ENCODE results near the gene NOC2L. TPM values are rescaled to one million over a fixed set of nuclear protein-coding genes. Genes with fewer than 3 reads are reported as not detected.
"Not testable (repeated sequence)": the region's sequence is repeated elsewhere in the genome, so short reads cannot be mapped to it uniquely, and the experiment has no call there.

The NOC2L gene
- total RNA-seq, 2 donors from 2014 or later = 72.7 to 90.0 TPM

GRCh38 chr1:959731-960362 is 791 bp upstream of the NOC2L start:
- Mint-ChIP-seq H3K9me3 (no peaks in the 10 kb centered on the region), H3K4me1 (ENCODE audit: low read depth) (peaks cover 16% of the 10 kb centered on the region), H3K36me3 (ENCODE audit: insufficient read depth in 2 of 2) (peaks cover 4 to 9% of the 10 kb centered on the region in 2 donors), H3K4me3 (peak overlapping the region; percentile 86 to 98), H3K27ac (no peak overlapping the region), H3K27me3 (ENCODE audit: low read depth) (no peaks in the 10 kb centered on the region)
- no peak for DNase-seq
- peak; percentile 21 to 26 for ATAC-seq (replicated peaks in 1 of 2)

- Mint-ChIP-seq H3K4me1 (ENCODE audit: low read depth) (peaks cover 16% of the 10 kb centered on the region), H3K27me3 (ENCODE audit: low read depth) (no peaks in the 10 kb centered on the region), H3K36me3 (ENCODE audit: insufficient read depth in 2 of 2) (peaks cover 4 to 13% of the 10 kb centered on the region in 2 donors), H3K4me3 (no peak overlapping the region), H3K27ac (no peak overlapping the region), H3K9me3 (no peaks in the 10 kb centered on the region)
- ATAC-seq (replicated peaks in 1 of 2) = no peak
- no peak for DNase-seq
Measured at GRCh38 chr1:956636-957035, 2.4 kb downstream of the NOC2L start.

GRCh38 chr1:955474-955873 is 3.6 kb downstream of the NOC2L start:
- Mint-ChIP-seq H3K36me3 (ENCODE audit: insufficient read depth in 2 of 2) (peaks cover 6 to 22% of the 10 kb centered on the region in 2 donors), H3K27me3 (ENCODE audit: low read depth) (no peaks in the 10 kb centered on the region), H3K9me3 (no peaks in the 10 kb centered on the region), H3K27ac (no peak overlapping the region), H3K4me1 (ENCODE audit: low read depth) (peaks cover 16% of the 10 kb centered on the region), H3K4me3 (no peak overlapping the region)
- ATAC-seq (replicated peaks in 1 of 2) (no peak), DNase-seq (no peak)

- ATAC-seq (replicated peaks in 1 of 2) (no peak), DNase-seq (no peak)
- Mint-ChIP-seq H3K27me3 (ENCODE audit: low read depth) (no peaks in the 10 kb centered on the region), H3K36me3 (ENCODE audit: insufficient read depth in 2 of 2) (peaks cover 10 to 22% of the 10 kb centered on the region in 2 donors), H3K4me3 (no peak overlapping the region), H3K4me1 (ENCODE audit: low read depth) (peaks cover 16% of the 10 kb centered on the region), H3K9me3 (no peaks in the 10 kb centered on the region), H3K27ac (no peak overlapping the region)
Measured at GRCh38 chr1:954927-955326, 4.1 kb downstream of the NOC2L start.

GRCh38 chr1:953524-954320 is 5.3 kb downstream of the NOC2L start:
- H3K27me3 Mint-ChIP-seq (ENCODE audit: low read depth) = no peaks in the 10 kb centered on the region
- H3K36me3 Mint-ChIP-seq (ENCODE audit: insufficient read depth in 2 of 2) = peaks cover 10 to 22% of the 10 kb centered on the region in 2 donors
- H3K4me1 Mint-ChIP-seq (ENCODE audit: low read depth) = peaks cover 16% of the 10 kb centered on the region
- no peak for ATAC-seq (replicated peaks in 1 of 2)
- no peaks in the 10 kb centered on the region for H3K9me3 Mint-ChIP-seq
- H3K4me3 Mint-ChIP-seq = no peak overlapping the region
- no peak for DNase-seq
- no peak overlapping the region for H3K27ac Mint-ChIP-seq

GRCh38 chr1:952603-953002 is 6.5 kb downstream of the NOC2L start:
- Mint-ChIP-seq H3K27me3 (ENCODE audit: low read depth) (no peaks in the 10 kb centered on the region), H3K4me3 (no peak overlapping the region), H3K27ac (no peak overlapping the region), H3K36me3 (ENCODE audit: insufficient read depth in 2 of 2) (peaks cover 8 to 21% of the 10 kb centered on the region in 2 donors), H3K9me3 (no peaks in the 10 kb centered on the region), H3K4me1 (ENCODE audit: low read depth) (peaks cover 5% of the 10 kb centered on the region)
- DNase-seq = no peak
- ATAC-seq (replicated peaks in 1 of 2) = no peak

- Mint-ChIP-seq H3K36me3 (ENCODE audit: insufficient read depth in 2 of 2) (peaks cover 8 to 21% of the 10 kb centered on the region in 2 donors), H3K4me1 (ENCODE audit: low read depth) (peaks cover under 1% of the 10 kb centered on the region), H3K4me3 (no peak overlapping the region), H3K9me3 (no peaks in the 10 kb centered on the region), H3K27me3 (ENCODE audit: low read depth) (no peaks in the 10 kb centered on the region), H3K27ac (no peak overlapping the region)
- ATAC-seq (replicated peaks in 1 of 2) (no peak), DNase-seq (no peak)
Measured at GRCh38 chr1:952201-952600, 6.9 kb downstream of the NOC2L start.

- DNase-seq = no peak
- no peaks in the 10 kb centered on the region for H3K4me1 Mint-ChIP-seq (ENCODE audit: low read depth)
- H3K9me3 Mint-ChIP-seq = no peaks in the 10 kb centered on the region
- peaks cover 8 to 21% of the 10 kb centered on the region in 2 donors for H3K36me3 Mint-ChIP-seq (ENCODE audit: insufficient read depth in 2 of 2)
- H3K27ac Mint-ChIP-seq = no peak overlapping the region
- H3K4me3 Mint-ChIP-seq = no peak overlapping the region
- no peak for ATAC-seq (replicated peaks in 1 of 2)
- H3K27me3 Mint-ChIP-seq (ENCODE audit: low read depth) = no peaks in the 10 kb centered on the region
Measured at GRCh38 chr1:951364-951763, 7.7 kb downstream of the NOC2L start.

GRCh38 chr1:950881-951280 is 8.2 kb downstream of the NOC2L start:
- no peaks in the 10 kb centered on the region for H3K27me3 Mint-ChIP-seq (ENCODE audit: low read depth)
- no peaks in the 10 kb centered on the region for H3K9me3 Mint-ChIP-seq
- ATAC-seq (replicated peaks in 1 of 2) (no peak), DNase-seq (no peak)
- H3K36me3 Mint-ChIP-seq (ENCODE audit: insufficient read depth in 2 of 2) = peaks cover 8 to 21% of the 10 kb centered on the region in 2 donors
- H3K27ac Mint-ChIP-seq = no peak overlapping the region
- no peak overlapping the region for H3K4me3 Mint-ChIP-seq
- H3K4me1 Mint-ChIP-seq (ENCODE audit: low read depth) = no peaks in the 10 kb centered on the region

GRCh38 chr1:950268-950667 is 8.8 kb downstream of the NOC2L start:
- no peak overlapping the region for H3K27ac Mint-ChIP-seq
- H3K4me3 Mint-ChIP-seq = no peak overlapping the region
- peaks cover 6 to 19% of the 10 kb centered on the region in 2 donors for H3K36me3 Mint-ChIP-seq (ENCODE audit: insufficient read depth in 2 of 2)
- no peaks in the 10 kb centered on the region for H3K27me3 Mint-ChIP-seq (ENCODE audit: low read depth)
- no peak for ATAC-seq (replicated peaks in 1 of 2)
- no peaks in the 10 kb centered on the region for H3K9me3 Mint-ChIP-seq
- DNase-seq = no peak
- H3K4me1 Mint-ChIP-seq (ENCODE audit: low read depth) = no peaks in the 10 kb centered on the region

- no peak overlapping the region for H3K27ac Mint-ChIP-seq
- no peaks in the 10 kb centered on the region for H3K4me1 Mint-ChIP-seq (ENCODE audit: low read depth)
- H3K9me3 Mint-ChIP-seq = no peaks in the 10 kb centered on the region
- no peak for ATAC-seq (replicated peaks in 1 of 2)
- no peak overlapping the region for H3K4me3 Mint-ChIP-seq
- DNase-seq = no peak
- peaks cover 6 to 11% of the 10 kb centered on the region in 2 donors for H3K36me3 Mint-ChIP-seq (ENCODE audit: insufficient read depth in 2 of 2)
- no peaks in the 10 kb centered on the region for H3K27me3 Mint-ChIP-seq (ENCODE audit: low read depth)
Measured at GRCh38 chr1:947958-948357, 11.1 kb downstream of the NOC2L start.

GRCh38 chr1:946811-947210 is 12.2 kb downstream of the NOC2L start:
- not testable (repeated sequence) for DNase-seq; H3K4me3 Mint-ChIP-seq; H3K4me1 Mint-ChIP-seq (ENCODE audit: low read depth); H3K27me3 Mint-ChIP-seq (ENCODE audit: low read depth); H3K9me3 Mint-ChIP-seq; ATAC-seq (replicated peaks in 1 of 2); H3K27ac Mint-ChIP-seq
- H3K36me3 Mint-ChIP-seq (ENCODE audit: insufficient read depth in 2 of 2) = peaks cover 6 to 11% of the 10 kb centered on the region in 2 donors

- no peak for DNase-seq
- H3K4me1 Mint-ChIP-seq (ENCODE audit: low read depth) = peaks cover 5% of the 10 kb centered on the region
- peaks cover 6% of the 10 kb centered on the region for H3K27me3 Mint-ChIP-seq (ENCODE audit: low read depth)
- H3K27ac Mint-ChIP-seq = no peak overlapping the region
- no peaks in the 10 kb centered on the region for H3K9me3 Mint-ChIP-seq
- no peak overlapping the region for H3K4me3 Mint-ChIP-seq
- peaks cover 6 to 7% of the 10 kb centered on the region in 2 donors for H3K36me3 Mint-ChIP-seq (ENCODE audit: insufficient read depth in 2 of 2)
- no peak for ATAC-seq (replicated peaks in 1 of 2)
Measured at GRCh38 chr1:945688-946556, 13.1 kb downstream of the NOC2L start.
